Activated naive CD8-positive, alpha-beta T cell treated with anti-CD3 and anti-CD28 coated beads, Interleukin-2, amount 50 U/mL, for 16 hours (primary cell): Measurements from ENCODE around the gene CACNA1D.

Source experiments
- DNase-seq: peaks from one replicate; pipeline ENCODE4 v3.0.0-alpha.2; 2020; ENCODE audit warnings: low read depth, low spot score

CACNA1D gene

DNA sequence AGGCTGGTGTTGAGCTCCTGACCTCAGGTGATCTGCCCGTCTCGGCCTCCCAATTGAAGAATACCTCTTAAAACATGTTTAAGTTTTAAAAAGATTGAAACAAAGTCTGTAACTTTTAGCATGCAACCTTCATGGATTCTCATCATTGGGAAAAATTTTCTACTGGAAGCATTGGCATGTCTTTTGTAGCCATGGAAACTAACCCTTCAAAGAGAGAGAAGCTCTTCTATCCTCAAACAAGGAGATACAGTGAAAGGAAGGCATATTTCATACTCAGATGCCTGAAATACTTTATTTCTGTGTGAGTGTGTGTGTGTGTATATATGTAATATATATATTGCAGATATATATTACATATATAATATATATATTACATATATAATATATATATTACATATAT lies 196.9 kb downstream of the CACNA1D start:
- no peak for DNase-seq

DNA sequence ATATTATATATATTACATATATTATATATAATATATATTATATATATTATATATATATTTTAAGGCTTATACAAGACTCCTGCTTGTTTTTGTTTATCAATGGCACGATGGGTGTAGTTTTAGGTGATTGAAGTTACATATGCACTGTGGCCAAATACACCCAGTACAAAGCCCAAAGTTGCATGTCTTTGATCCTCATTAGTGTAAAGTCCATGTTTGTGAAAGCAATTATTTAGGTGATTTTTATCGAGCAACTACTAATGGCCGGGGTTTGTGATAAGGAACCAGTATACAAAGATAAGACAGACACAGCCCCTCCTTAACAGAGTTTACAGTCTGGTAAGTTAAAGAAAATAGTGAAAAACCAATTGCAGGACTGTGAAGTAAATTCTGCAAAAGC lies 197.5 kb downstream of the CACNA1D start:
- DNase-seq: no peak

GRCh38 chr3:53693451-53693850 lies 199.0 kb downstream of the CACNA1D start:
- no peak for DNase-seq

GRCh38 chr3:53694046-53694445 lies 199.6 kb downstream of the CACNA1D start:
- DNase-seq: no peak

DNA sequence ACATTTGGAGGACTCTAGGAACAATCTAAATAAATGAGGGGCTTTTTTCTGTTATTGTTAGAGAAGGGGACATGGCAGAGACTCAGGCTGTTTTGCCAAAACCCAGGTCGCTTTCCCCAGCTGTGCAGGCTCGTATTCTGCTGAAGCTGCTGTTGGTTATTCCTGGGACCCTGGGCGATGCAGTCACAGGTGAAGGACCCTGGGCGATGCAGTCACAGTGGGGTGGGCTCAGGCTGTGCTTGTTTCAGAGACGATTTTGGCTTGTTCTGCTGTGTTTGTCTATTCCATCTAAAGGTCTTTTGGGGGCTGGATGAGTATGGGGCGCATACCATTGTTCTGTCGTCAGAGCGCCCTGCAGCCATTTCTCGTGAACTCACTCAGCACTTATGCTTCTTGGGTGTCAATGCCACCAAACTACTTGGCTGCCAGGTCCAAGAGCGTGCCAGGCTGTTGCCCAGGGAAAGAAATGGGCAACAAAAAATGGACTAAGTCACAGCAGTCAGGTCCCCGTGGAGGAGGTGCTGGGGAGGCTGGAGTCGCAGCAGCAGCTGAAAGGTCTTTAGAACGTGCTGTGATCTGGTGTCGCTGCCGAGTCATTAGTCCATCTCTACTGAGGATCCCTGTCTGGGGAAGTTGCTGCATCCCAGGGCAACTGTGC lies 200.4 kb downstream of the CACNA1D start:
- no peak for DNase-seq

DNA sequence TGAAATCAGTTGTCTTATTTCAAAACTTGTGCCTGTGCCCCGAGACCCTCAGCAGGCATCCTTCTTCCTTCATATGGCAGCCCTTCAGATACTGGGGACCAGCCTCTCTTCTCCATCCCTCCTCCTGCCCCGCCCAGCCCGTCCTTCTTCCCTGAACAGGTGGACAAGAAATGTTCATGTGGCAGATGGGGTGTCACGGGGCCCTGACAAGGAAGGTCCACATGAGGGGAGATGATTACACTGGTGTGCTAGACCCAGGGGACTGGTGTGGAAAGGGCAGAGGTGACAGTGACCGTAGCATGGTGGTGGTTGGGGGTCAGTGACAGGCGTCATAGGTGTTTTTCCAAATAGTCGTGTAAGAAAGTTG lies 200.9 kb downstream of the CACNA1D start:
- no peak for DNase-seq

GRCh38 chr3:53696401-53697172 lies 202.2 kb downstream of the CACNA1D start:
- DNase-seq: no peak

DNA sequence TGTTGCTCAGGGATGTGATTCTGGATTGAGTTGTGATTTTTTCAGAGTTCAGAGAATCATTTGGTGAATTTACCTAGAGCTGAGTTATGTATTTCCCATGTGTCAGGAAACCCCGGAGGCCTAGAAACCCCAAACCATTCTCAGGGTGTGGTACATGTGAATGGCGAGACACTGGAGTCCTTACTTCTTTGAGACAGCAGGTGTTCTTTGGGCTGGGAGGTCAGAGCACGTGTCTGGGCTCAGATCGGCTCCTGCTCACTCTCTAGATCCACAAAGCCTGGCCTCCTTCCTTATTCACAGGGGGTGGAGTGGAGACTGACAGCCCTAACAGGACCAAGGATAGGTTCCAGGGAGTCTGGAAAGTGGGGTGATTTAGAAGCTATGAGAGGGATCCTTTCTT lies 206.0 kb downstream of the CACNA1D start:
- DNase-seq: no peak

GRCh38 chr3:53702776-53703530 lies 208.5 kb downstream of the CACNA1D start:
- DNase-seq: no peak

- DNase-seq: no peak
Observed at GRCh38 chr3:53703630-53704362, 209.4 kb downstream of the CACNA1D start.

- DNase-seq: no peak
Observed at GRCh38 chr3:53704363-53704725, 209.9 kb downstream of the CACNA1D start.

GRCh38 chr3:53705024-53705745 lies 210.8 kb downstream of the CACNA1D start:
- no peak for DNase-seq

GRCh38 chr3:53705774-53706173 lies 211.4 kb downstream of the CACNA1D start:
- no peak for DNase-seq

GRCh38 chr3:53707222-53707621 lies 212.8 kb downstream of the CACNA1D start:
- DNase-seq: no peak

- no peak for DNase-seq
Observed at GRCh38 chr3:53708001-53708621, 213.7 kb downstream of the CACNA1D start.

- no peak for DNase-seq
Observed at GRCh38 chr3:53709256-53709655, 214.8 kb downstream of the CACNA1D start.

DNA sequence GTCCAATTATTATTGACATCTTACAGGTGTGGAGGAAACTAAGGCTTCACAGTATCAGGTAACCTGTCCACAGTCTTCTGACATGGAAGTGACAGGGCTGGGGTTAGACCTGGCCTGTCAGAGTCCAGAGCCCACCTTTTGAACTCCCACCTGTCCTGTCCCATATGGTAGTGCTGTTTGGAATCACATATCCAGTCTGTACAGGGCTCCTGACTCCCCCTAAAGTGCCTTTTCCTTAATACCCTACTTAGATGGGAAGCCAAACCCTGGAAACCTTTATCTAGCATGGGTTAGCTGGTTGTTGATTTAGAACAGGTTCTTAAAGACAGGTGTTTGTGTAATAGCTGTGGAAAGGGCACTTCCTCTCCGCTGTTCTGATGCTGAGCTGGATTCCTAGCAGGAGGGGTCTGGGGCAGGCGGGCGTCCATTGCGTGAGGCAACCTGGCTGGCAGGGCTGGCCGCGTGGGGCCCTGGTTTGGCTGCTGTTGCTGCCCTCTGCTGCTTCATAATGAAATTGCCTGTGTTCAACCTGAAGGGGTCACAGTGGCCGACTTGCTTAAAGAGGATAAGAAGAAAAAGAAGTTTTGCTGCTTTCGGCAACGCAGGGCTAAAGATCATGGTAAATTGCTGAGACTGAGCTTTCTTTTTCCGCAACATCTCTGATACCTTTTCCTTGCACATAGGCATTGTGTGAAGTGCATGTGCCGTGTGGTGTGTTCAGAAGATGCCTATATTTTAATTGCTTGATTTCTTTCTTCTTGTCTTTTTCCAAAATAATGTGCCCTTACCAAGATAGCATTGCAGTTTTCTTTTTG lies 215.7 kb downstream of the CACNA1D start:
- peak; percentile 29 for DNase-seq

- DNase-seq: no peak
Observed at GRCh38 chr3:53711387-53711786, 217.0 kb downstream of the CACNA1D start.

GRCh38 chr3:53712817-53713388 lies 218.5 kb downstream of the CACNA1D start:
- no peak for DNase-seq

GRCh38 chr3:53713626-53714025 lies 219.2 kb downstream of the CACNA1D start:
- no peak for DNase-seq
